ENCODE data around the gene ROCK2.
"Not testable (repeated sequence)": the region's sequence is repeated elsewhere in the genome, so short reads cannot be mapped to it uniquely, and the experiment has no call there.

ROCK2 gene

GRCh38 chr2:11305958-11306357 lies 38.5 kb downstream of the ROCK2 start:
- no peak for DNase-seq

GRCh38 chr2:11305338-11305737 lies 39.1 kb downstream of the ROCK2 start:
- DNase-seq: no peak

- no peak for DNase-seq
Measured at GRCh38 chr2:11304476-11304875, 40.0 kb downstream of the ROCK2 start.

- DNase-seq: no peak
Measured at GRCh38 chr2:11303290-11304013, 41.0 kb downstream of the ROCK2 start.

- no peak for DNase-seq
Measured at GRCh38 chr2:11299439-11299838, 45.0 kb downstream of the ROCK2 start.

GRCh38 chr2:11298592-11298991 lies 45.8 kb downstream of the ROCK2 start:
- DNase-seq: no peak

- DNase-seq: no peak
Measured at GRCh38 chr2:11296401-11296800, 48.0 kb downstream of the ROCK2 start.

GRCh38 chr2:11292464-11293255 lies 51.8 kb downstream of the ROCK2 start:
- DNase-seq: no peak

GRCh38 chr2:11290713-11291112 lies 53.7 kb downstream of the ROCK2 start:
- no peak for DNase-seq

- DNase-seq: no peak
Measured at GRCh38 chr2:11290211-11290610, 54.2 kb downstream of the ROCK2 start.

- DNase-seq: no peak
Measured at GRCh38 chr2:11288431-11288830, 56.0 kb downstream of the ROCK2 start.

GRCh38 chr2:11286749-11287148 lies 57.7 kb downstream of the ROCK2 start:
- DNase-seq: no peak

- no peak for DNase-seq
Measured at GRCh38 chr2:11286323-11286722, 58.1 kb downstream of the ROCK2 start.

GRCh38 chr2:11285499-11285898 lies 58.9 kb downstream of the ROCK2 start:
- no peak for DNase-seq

GRCh38 chr2:11281186-11281585 lies 63.2 kb downstream of the ROCK2 start:
- DNase-seq: no peak

- DNase-seq: no peak
Measured at GRCh38 chr2:11280713-11281112, 63.7 kb downstream of the ROCK2 start.

- no peak for DNase-seq
Measured at GRCh38 chr2:11279398-11279797, 65.0 kb downstream of the ROCK2 start.

GRCh38 chr2:11278219-11278618 lies 66.2 kb downstream of the ROCK2 start:
- DNase-seq: no peak

GRCh38 chr2:11275910-11276309 lies 68.5 kb downstream of the ROCK2 start:
- no peak for DNase-seq

- DNase-seq: no peak
Measured at GRCh38 chr2:11270891-11271290, 73.5 kb downstream of the ROCK2 start.

GRCh38 chr2:11267931-11268330 lies 76.5 kb downstream of the ROCK2 start:
- DNase-seq: no peak

GRCh38 chr2:11264818-11265217 lies 79.6 kb downstream of the ROCK2 start:
- no peak for DNase-seq

GRCh38 chr2:11264007-11264406 lies 80.4 kb downstream of the ROCK2 start:
- DNase-seq: no peak

GRCh38 chr2:11263177-11263576 lies 81.3 kb downstream of the ROCK2 start:
- no peak for DNase-seq

- DNase-seq: not testable (repeated sequence)
Measured at GRCh38 chr2:11262438-11262837, 82.0 kb downstream of the ROCK2 start.
